GM19452 (cell line): ENCODE data around the gene TNFRSF21.
"Not testable (repeated sequence)": the region's sequence is repeated elsewhere in the genome, so short reads cannot be mapped to it uniquely, and the experiment has no call there.

Source experiments
- ATAC-seq: cut with Tn5 transposase; IDR thresholded peaks from one replicate; pipeline ENCODE4 v1.9.1; 2021; ENCODE audit not compliant: unreplicated experiment

Gene TNFRSF21

DNA sequence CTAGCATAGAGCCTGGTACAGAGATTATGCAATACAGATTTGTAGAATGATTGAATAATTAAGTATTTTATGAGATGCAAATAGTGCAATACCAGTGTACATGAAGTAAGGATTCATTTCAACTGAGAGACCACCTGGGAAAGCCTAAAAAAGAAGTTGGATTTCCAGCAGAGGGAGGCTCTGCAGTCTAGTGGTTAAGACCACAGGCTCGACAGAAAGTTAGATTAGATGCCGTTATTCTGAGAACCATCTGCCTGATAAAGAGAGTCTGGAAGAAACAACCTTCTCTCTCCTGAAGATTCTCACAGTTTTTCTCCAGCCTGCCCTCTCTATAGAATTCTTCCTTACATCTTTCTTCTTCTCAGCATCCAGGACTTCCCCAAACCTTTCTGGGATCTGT, 13.6 kb upstream of the TNFRSF21 start:
- no peak for ATAC-seq

DNA sequence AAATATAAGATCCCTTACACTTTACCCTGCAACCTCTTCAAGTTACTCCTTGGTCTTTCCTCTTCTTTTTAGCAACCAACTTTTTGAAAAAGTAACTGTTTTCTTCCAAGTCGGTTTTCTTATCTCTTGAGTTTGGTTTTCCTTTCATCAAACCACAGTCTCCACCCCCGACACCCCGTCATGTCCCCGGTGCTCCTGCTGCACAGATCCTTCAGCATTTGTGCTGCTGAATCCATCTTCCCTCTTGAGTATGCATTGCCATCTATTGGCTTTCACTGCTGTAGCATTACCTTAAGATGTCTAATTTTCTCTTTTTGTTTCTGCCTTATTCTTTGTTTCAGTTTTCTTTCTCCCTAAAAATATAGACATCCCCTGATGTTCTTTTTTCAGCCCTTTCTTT, 11.9 kb upstream of the TNFRSF21 start:
- ATAC-seq: no peak

DNA sequence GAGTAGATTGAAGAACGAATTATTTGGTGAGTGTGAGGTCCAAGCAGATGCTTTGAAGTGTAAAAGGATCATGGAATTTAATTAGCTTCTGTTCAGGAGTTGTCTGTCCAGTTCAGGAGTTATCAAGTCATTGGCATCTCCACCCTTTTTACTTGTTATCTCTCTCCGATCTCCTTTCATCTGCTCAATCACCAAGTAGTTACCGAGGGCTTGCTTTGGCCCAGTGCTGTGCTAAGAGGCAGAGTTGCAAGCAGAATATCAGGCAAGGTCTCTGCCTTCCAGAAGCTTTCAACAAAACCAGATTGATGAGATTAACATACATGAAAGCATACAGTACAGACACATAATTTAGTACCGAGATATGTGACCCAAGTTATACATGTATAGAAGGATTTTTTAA, 10.2 kb upstream of the TNFRSF21 start:
- ATAC-seq: no peak

GRCh38 chr6:47319382-47319781, 9.7 kb upstream of the TNFRSF21 start:
- ATAC-seq: no peak

DNA sequence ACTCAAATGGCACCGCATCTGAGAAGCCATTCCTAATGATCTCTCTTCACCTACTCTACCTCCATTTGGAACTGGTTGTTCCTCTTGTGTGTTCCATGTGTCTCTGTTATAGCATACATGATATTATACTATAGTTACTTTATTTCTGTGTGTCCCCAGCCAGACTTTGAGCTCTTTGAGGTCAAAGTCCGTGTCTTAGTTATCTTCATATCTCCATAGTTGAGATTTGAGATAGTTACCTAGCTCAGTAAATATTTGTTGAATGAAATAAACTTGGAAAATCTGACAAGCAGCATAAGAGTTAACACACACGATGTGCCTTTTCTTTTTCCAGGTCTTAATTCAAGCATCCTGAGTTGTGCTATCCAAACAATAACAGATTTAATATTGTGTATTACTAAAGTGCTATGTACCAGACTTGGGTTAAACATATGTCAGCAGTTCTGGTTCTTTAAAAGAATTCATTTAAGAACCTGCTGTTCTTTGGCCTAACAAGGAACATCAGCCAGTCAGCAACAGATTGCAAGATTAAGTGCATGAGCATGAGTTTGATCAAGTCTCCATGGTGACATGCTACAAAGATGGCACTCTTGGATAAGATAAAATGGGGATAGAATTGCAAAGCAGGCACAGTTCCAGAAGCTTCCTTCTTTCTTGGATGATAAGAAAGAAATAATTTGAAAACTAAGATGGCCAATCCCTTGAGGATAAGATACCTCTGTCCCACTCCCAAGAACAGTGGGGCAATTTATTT, 8.7 kb upstream of the TNFRSF21 start:
- no peak for ATAC-seq

- not testable (repeated sequence) for ATAC-seq
These were observed 5.5 kb upstream of the TNFRSF21 start for GRCh38 chr6:47315181-47315580.

GRCh38 chr6:47310131-47310480, 401 bp upstream of the TNFRSF21 start:
- ATAC-seq: peak; percentile 6

DNA sequence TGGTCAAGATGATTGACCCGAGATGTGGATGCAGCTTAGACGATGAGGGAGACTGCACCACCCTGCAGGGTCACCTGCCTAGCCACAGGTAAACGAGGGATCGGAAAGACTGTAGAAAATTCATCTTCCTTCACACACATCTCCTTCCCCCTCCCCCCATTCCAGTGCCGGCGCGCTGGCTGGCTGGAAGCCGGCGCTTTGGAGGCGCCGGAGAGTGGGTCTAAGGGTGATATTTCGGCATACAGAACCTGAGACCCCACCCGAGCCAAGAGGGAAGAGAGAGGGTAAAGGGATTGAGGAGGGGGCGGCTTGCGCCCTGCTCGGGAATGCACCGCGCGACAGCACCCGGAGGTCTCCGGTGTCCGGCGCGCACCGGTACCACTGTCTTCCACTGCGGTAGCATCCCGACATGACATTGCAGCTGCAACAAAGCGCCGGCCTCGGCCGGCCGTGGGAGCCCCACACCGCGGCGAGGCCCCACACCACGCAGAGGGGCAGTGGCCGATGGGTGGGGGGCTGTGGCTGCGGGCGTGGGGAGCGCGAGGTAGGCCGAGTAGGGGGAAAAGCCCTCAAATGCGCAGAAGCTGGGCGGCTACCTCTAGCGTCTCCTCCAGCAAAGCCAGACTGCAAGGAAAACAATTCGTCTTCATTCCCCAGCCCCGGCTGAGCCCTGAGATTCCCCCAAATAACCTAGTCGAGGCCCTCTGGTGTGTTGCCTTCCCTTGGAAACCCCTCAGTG, 984 bp downstream of the TNFRSF21 start:
- peak; percentile 16 for ATAC-seq

- ATAC-seq: no peak
These were observed 1.5 kb downstream of the TNFRSF21 start for GRCh38 chr6:47308198-47308517.

DNA sequence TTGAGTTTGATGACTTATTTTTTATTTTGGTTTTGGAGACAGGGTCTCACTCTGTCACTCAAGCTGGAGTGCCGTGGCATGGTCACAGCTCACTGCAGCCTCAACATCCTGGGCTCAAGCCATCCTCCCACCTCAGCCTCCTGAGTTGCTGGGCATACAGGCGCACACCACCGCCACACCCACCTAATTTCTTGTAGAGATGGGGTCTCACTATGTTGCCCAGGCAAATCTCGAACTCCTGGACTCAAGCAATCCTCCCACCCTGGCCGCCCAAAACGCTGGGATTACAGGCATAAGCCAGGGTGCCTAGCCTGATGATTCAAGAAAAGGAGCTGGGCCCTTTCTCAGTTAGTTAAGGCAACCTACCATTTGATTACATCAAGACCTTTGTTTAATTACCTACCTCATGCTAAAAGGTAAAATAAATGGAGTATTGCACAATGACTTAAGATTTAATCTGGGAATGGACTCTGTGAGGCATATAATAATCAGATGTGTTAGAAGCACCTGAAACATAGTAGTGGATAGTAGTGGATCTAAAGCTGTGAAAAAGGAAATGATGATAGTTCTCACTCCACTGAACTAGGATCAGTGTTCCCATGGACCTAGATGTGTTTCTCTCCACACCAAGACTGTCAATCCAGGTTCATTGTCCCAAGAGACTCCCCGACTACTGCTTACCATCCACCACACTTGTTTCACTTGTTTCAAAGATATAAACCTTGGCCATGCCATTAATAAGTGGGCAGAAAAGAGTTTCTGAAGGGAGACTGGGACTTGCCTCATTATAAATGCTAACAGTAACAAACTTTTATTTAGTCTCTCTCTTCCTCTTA, 2.1 kb downstream of the TNFRSF21 start:
- ATAC-seq: no peak

GRCh38 chr6:47306887-47307286, 2.8 kb downstream of the TNFRSF21 start:
- no peak for ATAC-seq

- no peak for ATAC-seq
These were observed 5.8 kb downstream of the TNFRSF21 start for GRCh38 chr6:47303861-47304260.

DNA sequence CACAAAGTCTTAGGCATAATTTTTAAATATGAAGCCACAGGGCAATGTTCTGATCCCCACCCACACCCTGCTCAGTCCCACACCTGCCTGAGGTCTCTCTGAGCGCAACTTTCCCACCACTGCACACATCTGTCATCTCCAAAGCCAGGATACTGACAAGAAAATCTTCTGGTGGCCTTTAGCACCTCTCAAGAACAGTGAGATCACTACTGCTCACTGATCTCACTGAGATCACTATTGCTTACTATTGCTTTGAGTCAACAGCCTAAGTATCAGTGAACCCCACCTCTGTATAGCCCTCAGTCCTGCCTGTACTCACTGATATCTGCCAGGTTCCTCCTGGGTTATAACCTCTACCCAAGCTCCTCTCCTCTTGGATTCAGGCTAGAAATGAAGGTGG, 6.4 kb downstream of the TNFRSF21 start:
- ATAC-seq: no peak

- peak; percentile 53 for ATAC-seq
These were observed 7.7 kb downstream of the TNFRSF21 start for GRCh38 chr6:47302043-47302442.

DNA sequence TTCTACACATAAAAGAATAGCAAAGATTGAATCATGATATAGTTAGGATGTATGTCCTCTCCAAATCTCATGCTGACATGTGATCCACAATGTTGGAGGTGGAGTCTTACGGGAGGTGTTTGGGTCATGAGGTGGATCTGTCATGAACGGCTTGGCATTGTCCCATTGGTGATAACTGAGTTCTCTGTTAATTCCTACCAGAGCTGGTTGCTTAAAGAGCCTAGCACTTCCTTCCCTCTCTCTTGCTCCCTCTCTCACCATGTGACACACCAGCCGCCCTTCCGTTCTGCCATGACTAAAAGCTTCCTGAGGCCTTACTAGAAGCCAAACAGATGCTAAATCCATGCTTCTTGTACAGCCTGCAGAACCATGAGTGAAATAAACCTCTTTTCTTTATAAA, 8.3 kb downstream of the TNFRSF21 start:
- no peak for ATAC-seq

- no peak for ATAC-seq
These were observed 9.3 kb downstream of the TNFRSF21 start for GRCh38 chr6:47300417-47300816.

- ATAC-seq: no peak
These were observed 9.7 kb downstream of the TNFRSF21 start for GRCh38 chr6:47299965-47300364.

DNA sequence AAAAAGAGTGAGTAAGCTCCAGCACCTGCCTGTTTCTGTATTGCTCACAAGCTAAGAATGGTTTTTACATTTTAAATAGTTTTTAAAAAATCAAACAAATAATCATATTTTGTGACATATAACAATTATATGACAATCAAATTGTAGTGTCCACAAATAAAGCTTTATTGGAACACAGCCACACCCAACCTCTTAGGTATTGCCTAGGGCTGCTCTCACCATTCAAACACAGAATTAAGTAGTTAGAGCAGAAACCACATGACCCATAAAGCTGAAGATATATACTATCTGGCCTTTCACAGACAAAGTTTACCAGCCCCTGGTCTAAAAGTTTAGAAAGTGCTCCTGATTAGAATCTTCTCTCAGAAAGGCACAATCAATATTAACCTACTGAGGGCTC, 11.2 kb downstream of the TNFRSF21 start:
- no peak for ATAC-seq

DNA sequence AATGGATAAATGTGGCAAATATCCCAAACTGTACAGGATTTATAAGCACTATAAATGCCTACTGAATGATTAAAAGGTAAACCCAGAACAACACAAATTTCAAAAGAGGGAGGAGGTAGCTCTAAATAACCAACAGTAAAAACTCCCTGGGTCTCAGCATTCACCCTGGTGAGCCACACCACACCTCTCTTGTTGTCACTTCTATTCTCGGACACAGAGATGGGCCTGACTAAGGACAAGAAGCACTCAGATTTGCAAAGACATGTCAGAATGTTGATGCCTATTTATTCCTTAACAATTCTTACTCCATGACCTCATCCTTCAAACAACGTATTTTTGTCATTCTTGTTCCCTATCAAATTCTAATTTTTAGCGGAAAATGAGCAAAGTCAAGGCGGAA, 14.7 kb downstream of the TNFRSF21 start:
- no peak for ATAC-seq

- no peak for ATAC-seq
These were observed 16.8 kb downstream of the TNFRSF21 start for GRCh38 chr6:47292944-47293343.

GRCh38 chr6:47292027-47292426, 17.7 kb downstream of the TNFRSF21 start:
- ATAC-seq: no peak
